ENCODE results near the gene LRCH4.

Gene LRCH4

DNA sequence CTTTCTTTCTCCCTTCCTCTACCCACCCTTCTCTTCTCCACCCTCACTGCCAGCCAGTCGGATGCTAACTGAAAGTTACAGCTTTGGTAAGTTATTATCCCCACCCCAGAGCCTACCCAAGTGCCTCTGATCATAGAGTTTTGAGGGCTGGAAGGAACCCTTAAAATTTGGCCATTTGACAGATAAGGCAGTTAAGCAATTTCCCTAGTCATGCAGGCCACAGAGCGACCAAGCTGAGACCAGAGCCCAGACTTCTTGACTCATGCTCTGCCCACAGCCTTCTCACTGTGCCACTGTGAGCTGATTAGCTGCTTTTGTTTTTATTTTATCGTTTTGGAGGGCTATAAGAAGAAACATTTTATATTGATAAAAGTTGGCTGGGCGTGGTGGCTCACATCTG lies 29.4 kb downstream of the LRCH4 start:
- no peaks in the 10 kb centered on the region for H4K20me1 ChIP-seq (ENCODE audit: insufficient read depth, low read length, poor library complexity, severe bottlenecking)
- no peaks in the 10 kb centered on the region for H3K9me3 ChIP-seq (ENCODE audit: insufficient read depth, low read depth, low read length)
- no peaks in the 10 kb centered on the region for H3K4me1 ChIP-seq (ENCODE audit: insufficient read depth, low read length, poor library complexity, severe bottlenecking)
- no peak overlapping the region for H3K4me3 ChIP-seq (ENCODE audit: low read length, poor library complexity, severe bottlenecking)
- H3K36me3 ChIP-seq (ENCODE audit: insufficient read depth, low read length): peaks cover 25% of the 10 kb centered on the region; the same call in 1 of the 2 replicates
- H2AFZ ChIP-seq (ENCODE audit: low read length): no peak overlapping the region
- TF ChIP-seq EZH2phosphoT487 (IDR thresholded peaks at IDR 0.05; ENCODE audit: borderline replicate concordance): no peak
- TF ChIP-seq, protein P1, sequence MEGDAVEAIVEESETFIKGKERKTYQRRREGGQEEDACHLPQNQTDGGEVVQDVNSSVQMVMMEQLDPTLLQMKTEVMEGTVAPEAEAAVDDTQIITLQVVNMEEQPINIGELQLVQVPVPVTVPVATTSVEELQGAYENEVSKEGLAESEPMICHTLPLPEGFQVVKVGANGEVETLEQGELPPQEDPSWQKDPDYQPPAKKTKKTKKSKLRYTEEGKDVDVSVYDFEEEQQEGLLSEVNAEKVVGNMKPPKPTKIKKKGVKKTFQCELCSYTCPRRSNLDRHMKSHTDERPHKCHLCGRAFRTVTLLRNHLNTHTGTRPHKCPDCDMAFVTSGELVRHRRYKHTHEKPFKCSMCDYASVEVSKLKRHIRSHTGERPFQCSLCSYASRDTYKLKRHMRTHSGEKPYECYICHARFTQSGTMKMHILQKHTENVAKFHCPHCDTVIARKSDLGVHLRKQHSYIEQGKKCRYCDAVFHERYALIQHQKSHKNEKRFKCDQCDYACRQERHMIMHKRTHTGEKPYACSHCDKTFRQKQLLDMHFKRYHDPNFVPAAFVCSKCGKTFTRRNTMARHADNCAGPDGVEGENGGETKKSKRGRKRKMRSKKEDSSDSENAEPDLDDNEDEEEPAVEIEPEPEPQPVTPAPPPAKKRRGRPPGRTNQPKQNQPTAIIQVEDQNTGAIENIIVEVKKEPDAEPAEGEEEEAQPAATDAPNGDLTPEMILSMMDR (conservative IDR thresholded peaks at IDR 0.05; ENCODE audit: low read length): no peak
- no peak overlapping the region for H3K9ac ChIP-seq (ENCODE audit: low read depth, low read length, poor library complexity, severe bottlenecking)
- H3K9me2 ChIP-seq (replicated peaks; ENCODE audit: low read depth, low read length): no peaks in the 10 kb centered on the region
- H3K79me2 ChIP-seq (ENCODE audit: insufficient read depth, low read length): no peaks in the 10 kb centered on the region
- no peaks in the 10 kb centered on the region for H3K27me3 ChIP-seq (ENCODE audit: insufficient read depth, low read length, poor library complexity, severe bottlenecking)
- no peak overlapping the region for H3K4me2 ChIP-seq (ENCODE audit: low read depth, low read length, poor library complexity, severe bottlenecking)
- no peaks in the 10 kb centered on the region for H3F3A ChIP-seq (ENCODE audit: low read depth)

DNA sequence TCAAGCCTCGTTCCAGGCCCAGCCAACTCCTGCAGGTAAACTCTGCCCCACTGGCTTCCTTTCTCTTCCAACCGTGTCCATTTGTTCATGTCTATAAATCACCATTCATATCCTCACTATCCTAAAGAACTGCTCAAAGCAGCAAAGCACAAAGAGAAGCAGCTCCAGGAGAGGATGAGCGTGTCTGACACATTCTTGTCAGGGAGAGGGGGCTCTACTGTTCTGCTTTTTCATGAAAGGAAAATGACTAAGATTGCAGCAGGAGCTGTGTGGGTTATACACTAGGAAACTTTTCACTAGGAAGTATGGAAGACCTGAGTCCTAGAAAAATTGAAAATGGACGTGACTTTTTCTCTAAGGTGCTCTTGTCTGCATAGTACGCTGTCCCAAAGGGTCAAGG lies 30.2 kb downstream of the LRCH4 start:
- no peak overlapping the region for H2AFZ ChIP-seq (ENCODE audit: low read length)
- H3K4me1 ChIP-seq (ENCODE audit: insufficient read depth, low read length, poor library complexity, severe bottlenecking): no peaks in the 10 kb centered on the region
- no peaks in the 10 kb centered on the region for H4K20me1 ChIP-seq (ENCODE audit: insufficient read depth, low read length, poor library complexity, severe bottlenecking)
- H3K9ac ChIP-seq (ENCODE audit: low read depth, low read length, poor library complexity, severe bottlenecking): no peak overlapping the region
- no peak overlapping the region for H3K4me2 ChIP-seq (ENCODE audit: low read depth, low read length, poor library complexity, severe bottlenecking)
- no peaks in the 10 kb centered on the region for H3K27me3 ChIP-seq (ENCODE audit: insufficient read depth, low read length, poor library complexity, severe bottlenecking)
- no peaks in the 10 kb centered on the region for H3K9me2 ChIP-seq (replicated peaks; ENCODE audit: low read depth, low read length)
- no peaks in the 10 kb centered on the region for H3F3A ChIP-seq (ENCODE audit: low read depth)
- H3K79me2 ChIP-seq (ENCODE audit: insufficient read depth, low read length): no peaks in the 10 kb centered on the region
- H3K9me3 ChIP-seq (ENCODE audit: insufficient read depth, low read depth, low read length): no peaks in the 10 kb centered on the region
- H3K4me3 ChIP-seq (ENCODE audit: low read length, poor library complexity, severe bottlenecking): no peak overlapping the region
- TF ChIP-seq, protein P1 (conservative IDR thresholded peaks at IDR 0.05; ENCODE audit: low read length): no peak
- no peak for TF ChIP-seq EZH2phosphoT487 (IDR thresholded peaks at IDR 0.05; ENCODE audit: borderline replicate concordance)
- H3K36me3 ChIP-seq (ENCODE audit: insufficient read depth, low read length): peaks cover 25% of the 10 kb centered on the region; the same call in 1 of the 2 replicates

DNA sequence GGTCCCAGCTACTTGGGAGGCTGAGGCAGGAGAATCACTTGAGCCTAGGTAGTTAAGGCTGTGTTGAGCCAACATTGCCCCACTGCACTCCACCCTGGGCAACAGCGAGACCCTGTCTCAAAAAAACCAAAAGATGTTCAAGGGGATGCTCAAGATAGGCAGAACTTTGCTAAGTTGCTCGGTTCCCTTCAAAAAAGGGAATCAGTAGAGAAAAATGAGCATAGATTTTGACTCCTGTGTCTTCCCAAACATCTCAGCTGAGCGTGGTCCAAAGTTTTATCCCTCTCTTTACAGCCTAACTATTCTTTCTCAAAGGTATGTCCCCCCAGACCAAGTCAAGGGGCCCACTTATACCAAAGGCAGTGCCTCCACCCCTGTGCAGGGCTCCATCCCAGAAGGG lies 32.9 kb downstream of the LRCH4 start:
- H3K79me2 ChIP-seq (ENCODE audit: insufficient read depth, low read length): 0 out of 2 replicates have a peak, but pooled peaks cover under 1% of the 10 kb centered on the region
- TF ChIP-seq, protein P1 (conservative IDR thresholded peaks at IDR 0.05; ENCODE audit: low read length): no peak
- TF ChIP-seq EZH2phosphoT487 (IDR thresholded peaks at IDR 0.05; ENCODE audit: borderline replicate concordance): no peak
- no peak overlapping the region for H3K4me2 ChIP-seq (ENCODE audit: low read depth, low read length, poor library complexity, severe bottlenecking)
- H4K20me1 ChIP-seq (ENCODE audit: insufficient read depth, low read length, poor library complexity, severe bottlenecking): no peaks in the 10 kb centered on the region
- H3K9me2 ChIP-seq (replicated peaks; ENCODE audit: low read depth, low read length): no peaks in the 10 kb centered on the region
- no peak overlapping the region for H3K4me3 ChIP-seq (ENCODE audit: low read length, poor library complexity, severe bottlenecking)
- no peak overlapping the region for H3K9ac ChIP-seq (ENCODE audit: low read depth, low read length, poor library complexity, severe bottlenecking)
- H3K9me3 ChIP-seq (ENCODE audit: insufficient read depth, low read depth, low read length): no peaks in the 10 kb centered on the region
- H3K4me1 ChIP-seq (ENCODE audit: insufficient read depth, low read length, poor library complexity, severe bottlenecking): peaks cover 7% of the 10 kb centered on the region
- H3F3A ChIP-seq (ENCODE audit: low read depth): no peaks in the 10 kb centered on the region
- peaks cover 25% of the 10 kb centered on the region for H3K36me3 ChIP-seq (ENCODE audit: insufficient read depth, low read length)
- no peak overlapping the region for H2AFZ ChIP-seq (ENCODE audit: low read length)
- H3K27me3 ChIP-seq (ENCODE audit: insufficient read depth, low read length, poor library complexity, severe bottlenecking): no peaks in the 10 kb centered on the region

All from Loucy (cell line).